Prostate gland (tissue), 2 donors: ENCODE measurements around the gene GALC.

Source experiments
- POLR2A ChIP-seq: fragments of 450-650 bp; IDR thresholded peaks from one replicate; pipeline ENCODE4 v1.6.1; 2016; ENCODE audit warnings: antibody characterized with exemption, mild to moderate bottlenecking
- TF ChIP-seq, protein P1 (sequence below), 4 experiments: fragments of 200-600 bp in 2 of 4; fragments of 450-650 bp in 2 of 4; sonication (generic) in 2 of 4; IDR thresholded peaks; 1 replicate in 3 of 4; 2 replicates in 1 of 4; pipeline ENCODE4 v1.5.1; 2016 to 2019; ENCODE audit warnings: antibody characterized with exemption in 4 of 4, mild to moderate bottlenecking in 2 of 4, moderate library complexity in 2 of 4

GRCh38 chr14:87892763-87893162 lies 100.2 kb downstream of the GALC start:
- TF ChIP-seq, protein P1, sequence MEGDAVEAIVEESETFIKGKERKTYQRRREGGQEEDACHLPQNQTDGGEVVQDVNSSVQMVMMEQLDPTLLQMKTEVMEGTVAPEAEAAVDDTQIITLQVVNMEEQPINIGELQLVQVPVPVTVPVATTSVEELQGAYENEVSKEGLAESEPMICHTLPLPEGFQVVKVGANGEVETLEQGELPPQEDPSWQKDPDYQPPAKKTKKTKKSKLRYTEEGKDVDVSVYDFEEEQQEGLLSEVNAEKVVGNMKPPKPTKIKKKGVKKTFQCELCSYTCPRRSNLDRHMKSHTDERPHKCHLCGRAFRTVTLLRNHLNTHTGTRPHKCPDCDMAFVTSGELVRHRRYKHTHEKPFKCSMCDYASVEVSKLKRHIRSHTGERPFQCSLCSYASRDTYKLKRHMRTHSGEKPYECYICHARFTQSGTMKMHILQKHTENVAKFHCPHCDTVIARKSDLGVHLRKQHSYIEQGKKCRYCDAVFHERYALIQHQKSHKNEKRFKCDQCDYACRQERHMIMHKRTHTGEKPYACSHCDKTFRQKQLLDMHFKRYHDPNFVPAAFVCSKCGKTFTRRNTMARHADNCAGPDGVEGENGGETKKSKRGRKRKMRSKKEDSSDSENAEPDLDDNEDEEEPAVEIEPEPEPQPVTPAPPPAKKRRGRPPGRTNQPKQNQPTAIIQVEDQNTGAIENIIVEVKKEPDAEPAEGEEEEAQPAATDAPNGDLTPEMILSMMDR (IDR thresholded peaks at IDR 0.05), result no peak
- TF ChIP-seq POLR2A, result no peak
